Measurements from ENCODE around the gene CNOT10.
"Not testable (repeated sequence)": the region's sequence is repeated elsewhere in the genome, so short reads cannot be mapped to it uniquely, and the experiment has no call there.

The CNOT10 gene

DNA sequence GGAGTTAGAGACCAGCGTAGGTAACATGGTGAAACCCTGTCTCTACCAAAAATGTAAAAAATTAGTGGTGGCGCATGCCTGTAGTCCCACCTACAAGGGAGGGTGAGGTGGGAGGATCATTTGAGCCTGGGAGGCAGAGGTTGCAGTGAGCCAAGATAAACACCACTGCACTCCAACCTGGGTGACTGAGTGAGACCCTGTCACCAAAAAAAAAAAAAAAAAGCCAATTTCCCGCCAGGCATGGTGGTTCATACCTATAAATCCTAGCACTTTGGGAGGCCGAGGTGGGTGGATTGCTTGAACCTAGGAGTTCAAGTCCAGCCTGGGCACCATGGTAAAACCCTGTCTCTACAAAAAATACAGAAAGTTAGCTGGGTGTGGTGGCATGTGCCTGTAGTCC lies 6.9 kb downstream of the CNOT10 start:
- no peak for DNase-seq

DNA sequence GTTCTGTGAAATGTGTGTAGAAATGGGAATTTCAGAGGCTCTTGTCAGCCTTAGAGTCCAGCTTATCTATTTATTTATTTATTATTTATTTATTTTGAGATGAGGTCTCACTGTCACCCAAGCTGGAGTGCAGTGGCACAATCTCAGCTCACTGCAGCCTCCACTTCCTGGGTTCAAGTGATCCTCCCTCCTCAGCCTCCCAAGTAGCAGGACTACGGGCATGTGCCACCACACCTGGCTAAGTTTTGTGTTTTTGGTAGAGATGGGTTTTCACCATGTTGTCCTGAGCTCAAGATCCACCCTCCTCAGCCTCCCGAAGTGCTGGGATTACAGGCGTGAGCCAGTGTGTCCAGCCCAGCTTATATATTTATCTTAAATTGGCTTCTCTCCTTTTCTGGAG lies 11.5 kb downstream of the CNOT10 start:
- no peak for DNase-seq

DNA sequence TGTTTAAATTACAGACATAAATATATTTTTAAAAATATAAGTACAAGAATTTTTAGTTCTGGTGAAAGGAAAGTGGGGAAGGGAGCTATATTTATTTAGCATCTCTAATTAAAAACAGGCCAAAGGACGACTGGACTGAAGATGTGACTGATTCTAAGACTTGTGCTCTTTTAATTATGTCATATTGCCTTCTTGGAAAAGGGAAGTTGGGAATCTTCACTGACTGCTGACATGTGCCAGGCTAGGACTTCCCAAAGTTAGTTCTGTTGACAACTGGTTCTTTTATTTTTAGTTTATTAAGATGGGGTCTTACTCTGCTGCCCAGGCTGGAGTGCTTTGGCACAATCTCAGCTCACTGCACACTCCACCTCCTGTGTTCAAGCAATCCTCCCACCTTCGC lies 13.5 kb downstream of the CNOT10 start:
- DNase-seq = no peak

DNA sequence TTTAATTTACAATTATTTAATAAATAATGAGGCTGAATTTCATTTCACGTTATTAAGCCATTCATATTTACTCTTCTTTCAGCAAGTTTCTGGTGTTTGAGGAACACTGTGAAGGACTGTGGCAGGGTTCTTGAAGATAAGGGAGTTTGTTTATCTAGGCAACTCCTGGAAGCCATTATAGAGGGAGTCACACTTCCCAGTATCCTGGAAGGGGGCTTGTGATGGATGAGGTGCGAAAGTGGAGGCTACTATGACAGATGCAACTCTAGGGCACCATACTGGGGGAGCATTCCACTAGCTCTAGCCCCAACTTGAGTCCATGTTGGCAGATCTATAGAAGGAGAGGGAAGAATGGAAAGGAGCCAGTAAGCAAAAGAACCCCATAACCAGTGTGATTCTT lies 14.4 kb downstream of the CNOT10 start:
- no peak for DNase-seq

- no peak for DNase-seq
Observed at GRCh38 chr3:32700244-32700643, 15.3 kb downstream of the CNOT10 start.

- DNase-seq = no peak
Observed at GRCh38 chr3:32703491-32703972, 18.5 kb downstream of the CNOT10 start.

- DNase-seq = no peak
Observed at GRCh38 chr3:32705232-32705631, 20.2 kb downstream of the CNOT10 start.

- peak; percentile 33 for DNase-seq
Observed at GRCh38 chr3:32706348-32707025, 21.5 kb downstream of the CNOT10 start.

- DNase-seq = no peak
Observed at GRCh38 chr3:32707026-32707370, 22.0 kb downstream of the CNOT10 start.

GRCh38 chr3:32708672-32709283 lies 23.8 kb downstream of the CNOT10 start:
- no peak for DNase-seq

DNA sequence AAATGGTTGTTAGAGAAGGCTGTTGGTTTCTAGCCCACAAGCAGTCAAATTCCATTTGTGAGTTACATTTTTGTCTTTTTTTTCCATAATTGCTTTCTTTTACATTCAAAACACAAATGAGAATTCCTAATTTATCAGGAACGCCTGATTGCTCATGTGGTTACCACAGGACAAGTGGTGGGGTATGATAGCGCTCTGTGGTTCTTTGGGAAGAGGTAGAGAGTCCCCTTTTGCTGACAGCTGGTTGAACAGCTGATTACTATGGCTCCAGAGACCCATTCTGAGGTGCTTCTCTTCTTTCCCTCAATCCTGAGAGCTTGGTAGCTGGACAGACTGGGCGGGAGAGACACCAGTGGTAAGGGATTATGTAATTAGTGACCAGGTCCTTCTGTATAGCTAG lies 24.4 kb downstream of the CNOT10 start:
- DNase-seq = no peak

- DNase-seq = no peak
Observed at GRCh38 chr3:32712506-32713055, 27.6 kb downstream of the CNOT10 start.

- DNase-seq = no peak
Observed at GRCh38 chr3:32713181-32713580, 28.2 kb downstream of the CNOT10 start.

GRCh38 chr3:32719335-32719734 lies 34.3 kb downstream of the CNOT10 start:
- DNase-seq = no peak

DNA sequence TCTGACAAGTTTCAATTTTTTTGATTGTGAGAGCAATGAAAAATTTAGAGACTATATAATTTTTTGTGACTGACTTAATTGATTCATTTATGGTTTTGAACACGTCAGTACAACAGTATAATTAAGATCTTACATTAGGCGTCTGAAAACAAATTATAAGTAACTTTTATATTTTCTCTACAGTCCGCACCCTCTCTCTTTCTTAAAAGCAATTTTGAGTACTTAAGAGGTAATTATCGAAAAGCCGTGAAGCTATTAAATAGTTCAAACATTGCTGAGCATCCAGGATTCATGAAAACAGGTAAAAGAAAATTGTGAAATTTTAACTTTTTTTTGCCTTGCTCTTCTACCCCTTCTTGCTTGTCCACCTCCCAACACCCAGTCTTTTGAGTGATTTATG lies 34.9 kb downstream of the CNOT10 start:
- DNase-seq = no peak

DNA sequence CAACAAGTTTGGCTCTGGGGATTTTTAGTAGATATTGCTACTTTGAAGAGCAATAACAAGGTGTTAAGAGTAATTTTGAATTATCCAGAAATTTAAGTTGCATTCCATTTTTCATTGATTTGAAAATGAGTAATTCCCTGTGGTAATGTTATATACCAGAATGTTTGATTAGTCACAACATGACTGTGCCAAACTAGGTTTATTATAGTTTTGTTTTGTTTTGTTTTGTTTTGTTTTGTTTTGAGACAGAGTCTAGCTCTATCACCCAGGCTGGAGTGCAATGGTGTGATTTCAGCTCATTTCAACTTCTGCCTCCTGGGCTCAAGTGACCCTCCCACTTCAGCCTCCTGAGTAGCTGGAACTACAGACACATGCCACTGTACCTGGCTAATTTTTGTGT lies 40.7 kb downstream of the CNOT10 start:
- no peak for DNase-seq

DNA sequence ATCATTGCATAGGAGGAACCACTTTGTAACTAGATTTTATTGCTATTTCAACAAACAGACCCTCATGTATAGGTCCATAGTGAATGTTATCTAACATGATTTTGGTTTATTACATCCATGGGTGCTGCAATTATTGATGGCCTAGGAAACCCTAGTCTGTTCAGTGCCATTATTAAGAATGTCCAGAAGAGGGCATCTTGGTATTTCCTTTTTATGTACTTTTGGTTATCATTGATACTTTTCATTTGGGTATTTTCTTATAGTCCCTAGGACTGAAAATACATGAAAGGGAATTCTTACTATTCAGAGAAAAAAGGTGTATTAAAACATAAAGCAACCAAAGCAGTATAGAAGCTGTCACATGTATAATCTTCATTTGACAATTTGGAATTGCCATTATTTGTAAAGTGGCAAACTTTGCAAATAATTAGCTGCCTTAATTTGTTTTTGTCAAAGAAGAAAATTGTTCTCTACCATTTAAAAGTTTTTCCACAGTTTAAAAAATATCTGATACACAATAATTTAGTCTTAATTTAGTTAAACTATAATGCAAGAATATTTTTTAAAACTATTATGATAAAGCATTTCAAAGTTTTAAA lies 48.7 kb downstream of the CNOT10 start:
- no peak for DNase-seq

GRCh38 chr3:32734756-32735155 lies 49.8 kb downstream of the CNOT10 start:
- no peak for DNase-seq

DNA sequence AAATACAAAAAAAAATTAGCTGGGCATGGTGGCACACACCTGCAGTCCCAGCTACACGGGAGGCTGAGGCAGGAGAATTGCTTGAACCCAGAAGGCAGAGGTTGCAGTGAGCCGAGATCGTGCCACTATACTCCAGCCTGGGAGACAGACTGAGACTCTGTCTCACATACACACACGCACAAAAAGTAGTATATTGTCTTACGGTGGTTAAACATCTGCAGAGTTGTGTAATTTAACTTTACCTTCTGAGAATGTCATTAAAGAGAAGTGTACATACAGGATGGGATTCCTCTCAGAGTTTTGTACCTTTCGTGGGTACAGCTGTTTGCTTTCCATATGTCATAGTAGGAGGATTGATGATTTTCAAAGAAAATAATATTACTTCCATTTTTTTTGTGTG lies 58.5 kb downstream of the CNOT10 start:
- not testable (repeated sequence) for DNase-seq

GRCh38 chr3:32743934-32744333 lies 58.9 kb downstream of the CNOT10 start:
- no peak for DNase-seq

- DNase-seq = no peak
Observed at GRCh38 chr3:32751377-32751776, 66.4 kb downstream of the CNOT10 start.

- DNase-seq = no peak
Observed at GRCh38 chr3:32755761-32756160, 70.8 kb downstream of the CNOT10 start.

DNA sequence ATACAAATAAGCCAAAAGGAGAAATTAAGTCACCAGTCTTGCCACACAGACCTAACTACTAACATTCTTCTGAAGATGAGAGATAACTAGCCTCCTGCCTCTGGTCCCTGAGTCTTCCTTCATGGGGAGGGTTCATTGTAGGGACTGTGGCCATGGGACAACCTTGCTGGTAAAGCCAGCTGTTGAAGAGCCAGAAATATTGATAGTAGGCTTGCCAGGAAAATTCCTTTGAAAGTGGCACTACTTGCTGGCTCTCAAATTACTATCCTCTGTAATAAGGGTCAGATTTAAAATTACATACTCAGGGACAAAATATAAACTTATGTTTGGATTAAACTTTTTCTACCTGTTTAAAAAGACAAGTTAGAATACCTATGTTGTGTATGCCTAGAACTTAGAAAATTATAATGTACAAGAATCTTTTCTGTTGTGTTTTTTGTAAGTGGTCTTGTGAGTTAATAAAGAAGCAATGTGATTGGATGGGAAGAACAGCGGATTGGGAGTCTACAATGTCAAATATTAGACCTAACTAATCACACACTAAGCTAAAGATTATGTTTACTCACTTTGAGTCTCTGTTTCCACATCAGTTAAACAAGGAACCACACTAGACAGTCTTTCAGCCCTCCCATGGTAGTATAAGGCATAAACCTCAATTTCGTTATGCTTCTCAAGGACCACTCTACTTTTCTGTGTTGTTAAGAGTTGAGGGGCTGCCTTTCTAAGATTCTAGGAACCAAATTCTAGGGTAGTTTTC lies 72.8 kb downstream of the CNOT10 start:
- DNase-seq = no peak

DNA sequence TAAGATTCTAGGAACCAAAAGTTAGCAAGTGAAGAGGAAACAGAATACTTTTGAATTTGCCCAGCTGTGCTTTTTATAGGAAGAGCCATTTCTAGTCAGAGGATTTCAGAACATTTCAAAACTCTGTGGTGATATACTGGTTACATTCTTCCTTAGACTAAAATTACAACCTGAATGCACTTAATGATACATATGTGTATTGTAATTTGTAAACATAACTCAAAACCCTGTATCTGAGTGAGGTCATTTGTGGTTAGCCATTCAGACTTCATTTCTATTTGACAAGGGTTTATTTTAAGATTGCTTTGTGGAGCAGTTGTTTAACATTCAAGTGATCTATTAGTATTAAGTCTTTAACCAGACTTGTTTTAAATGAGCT lies 73.4 kb downstream of the CNOT10 start:
- no peak for DNase-seq

Data from kidney glomerular epithelial cell (primary cell).